ENCODE results near the gene LYRM4.

- TF ChIP-seq CTCF (IDR thresholded peaks at IDR 0.05): no peak
- no peak for TF ChIP-seq ZFX (IDR thresholded peaks at IDR 0.05; ENCODE audit: borderline replicate concordance)
These were observed 76.5 kb downstream of the LYRM4 start for GRCh38 chr6:5184218-5184617.
